Hematopoietic multipotent progenitor cell treated with erythropoietin and hydrocortisone succinate and interleukin-3 and kit ligand, for 15 days (in vitro differentiated cells): ENCODE results near the gene IFRD2.
"Not testable (repeated sequence)": the region's sequence is repeated elsewhere in the genome, so short reads cannot be mapped to it uniquely, and the experiment has no call there.

Experiments
- DNase-seq: peaks from one replicate; pipeline ENCODE4 v3.0.0-alpha.2; 2015; ENCODE audit warnings: low spot score

IFRD2 gene

GRCh38 chr3:50324351-50325112 lies 32.3 kb upstream of the IFRD2 start:
- peak; percentile 71 for DNase-seq

- no peak for DNase-seq
Measured at GRCh38 chr3:50323614-50324199, 31.5 kb upstream of the IFRD2 start.

DNA sequence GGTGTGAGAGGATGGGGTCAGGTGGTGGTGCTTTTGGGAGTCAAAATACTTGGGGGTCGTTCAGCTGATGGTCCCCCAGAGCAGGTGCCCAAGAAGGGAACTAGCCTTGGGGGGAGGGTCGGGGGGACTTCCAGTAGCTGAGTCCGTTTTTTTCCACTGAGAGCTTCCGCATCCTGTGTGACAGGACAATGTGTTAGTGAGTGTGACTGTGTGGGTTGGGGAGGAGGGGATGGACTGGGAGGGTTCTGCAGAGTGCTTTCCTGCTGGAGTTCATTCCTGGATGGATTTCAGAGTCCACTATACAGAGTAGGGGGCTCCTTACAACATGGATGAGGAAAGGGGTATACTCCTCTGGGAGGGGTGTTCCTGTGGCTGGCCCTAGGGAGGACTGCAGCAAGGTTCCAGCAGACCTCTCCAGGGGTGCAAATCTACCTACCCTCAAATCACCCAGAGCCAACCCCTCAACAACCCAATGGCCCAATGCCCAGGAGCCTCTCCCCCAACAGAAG lies 30.9 kb upstream of the IFRD2 start:
- no peak for DNase-seq

DNA sequence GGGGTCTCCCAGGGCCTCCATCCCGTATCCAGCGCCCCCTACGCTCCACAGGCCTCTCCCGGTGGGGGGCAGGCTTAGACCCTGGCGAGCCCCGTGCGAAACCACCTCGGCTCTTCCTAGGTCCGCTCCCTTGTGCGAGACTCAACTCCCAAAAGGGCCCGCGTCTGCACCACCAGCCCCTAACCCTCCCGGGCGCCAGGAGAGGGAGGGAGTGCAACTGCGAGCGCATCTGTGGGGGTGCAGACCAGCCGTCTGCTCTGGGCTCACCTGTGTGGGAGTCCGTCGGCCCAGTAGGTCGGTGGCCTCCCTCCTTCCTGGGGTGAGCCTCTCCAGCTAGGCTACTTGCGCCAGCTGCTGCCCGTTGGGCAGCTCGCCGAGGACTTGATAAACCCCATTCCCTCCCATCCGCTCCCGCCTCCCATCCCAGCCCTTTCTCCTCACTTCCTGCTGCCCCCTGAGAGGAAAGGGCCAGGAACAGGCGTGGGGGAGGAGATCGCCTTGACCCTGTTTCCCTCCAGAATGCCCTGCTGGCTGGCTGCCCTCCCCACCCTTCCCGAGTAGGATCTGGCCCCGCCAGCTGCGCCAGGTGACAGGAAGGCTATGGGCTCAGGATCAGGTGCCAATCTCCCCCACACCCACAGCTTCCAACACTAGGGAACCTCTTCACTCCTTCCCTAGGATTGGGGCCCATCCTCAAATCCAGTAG lies 30.3 kb upstream of the IFRD2 start, which contains the start of gene HYAL2:
TSS of gene HYAL2 (minus strand) at position 360 of the 706 bp plus-strand sequence. CDS start 2,256 bp downstream, outside the sequence.
- no peak for DNase-seq

DNA sequence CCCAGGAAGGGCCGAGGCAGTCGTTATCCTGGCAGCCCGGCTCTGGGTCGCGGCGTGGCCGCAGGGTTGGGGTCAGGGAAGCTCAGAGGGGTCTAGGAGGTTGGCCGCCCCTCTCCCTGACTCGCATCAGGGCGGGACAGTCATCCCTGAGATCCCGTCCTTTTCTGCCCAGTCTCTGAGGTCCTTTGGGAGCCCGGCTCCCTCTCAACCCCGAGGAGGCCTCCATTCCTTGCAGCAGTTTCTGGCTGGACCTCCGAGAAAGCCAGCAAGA lies 29.8 kb upstream of the IFRD2 start:
- DNase-seq, result no peak

GRCh38 chr3:50321336-50322114 lies 29.3 kb upstream of the IFRD2 start:
- DNase-seq, result peak; percentile 87

- no peak for DNase-seq
Measured at GRCh38 chr3:50320853-50321335, 28.7 kb upstream of the IFRD2 start.

- DNase-seq, result no peak
Measured at GRCh38 chr3:50319894-50320625, 27.8 kb upstream of the IFRD2 start.

DNA sequence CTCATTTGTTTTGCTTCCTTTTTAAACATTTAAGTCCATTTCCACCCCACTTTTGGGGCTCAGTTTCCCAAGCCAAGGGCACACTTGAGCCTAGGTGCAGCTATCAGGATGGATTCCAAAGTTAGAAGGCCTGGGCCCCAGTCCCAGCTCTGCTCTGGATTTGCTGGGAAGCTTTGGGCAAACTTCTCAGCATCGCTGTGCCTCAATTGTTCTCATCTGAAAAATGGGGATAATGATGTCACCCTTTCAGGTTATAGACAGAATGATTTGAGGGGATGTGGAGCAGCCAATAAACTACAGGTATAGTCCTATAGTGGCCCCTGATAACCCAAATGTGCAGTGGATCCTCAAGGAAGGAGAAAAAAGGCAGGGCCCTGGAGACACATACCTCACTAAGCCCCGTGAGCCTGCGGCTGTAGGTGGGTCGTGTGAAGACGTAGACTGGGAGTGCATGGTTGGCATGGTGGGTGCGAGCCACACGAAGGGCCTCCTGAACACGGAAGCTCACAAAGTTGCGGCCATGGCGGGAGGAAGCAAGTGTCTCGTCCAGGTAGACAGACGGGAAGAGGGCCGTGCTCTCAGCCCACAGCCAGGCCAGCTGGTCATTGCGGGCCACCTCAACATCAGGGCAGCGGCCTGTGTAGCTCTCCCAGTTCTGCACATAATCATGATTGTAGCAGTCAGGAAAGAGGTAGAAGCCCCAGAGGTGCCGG lies 27.1 kb upstream of the IFRD2 start:
- no peak for DNase-seq

- no peak for DNase-seq
Measured at GRCh38 chr3:50318615-50319014, 26.4 kb upstream of the IFRD2 start.

GRCh38 chr3:50318163-50318562 lies 25.9 kb upstream of the IFRD2 start:
- DNase-seq, result no peak

DNA sequence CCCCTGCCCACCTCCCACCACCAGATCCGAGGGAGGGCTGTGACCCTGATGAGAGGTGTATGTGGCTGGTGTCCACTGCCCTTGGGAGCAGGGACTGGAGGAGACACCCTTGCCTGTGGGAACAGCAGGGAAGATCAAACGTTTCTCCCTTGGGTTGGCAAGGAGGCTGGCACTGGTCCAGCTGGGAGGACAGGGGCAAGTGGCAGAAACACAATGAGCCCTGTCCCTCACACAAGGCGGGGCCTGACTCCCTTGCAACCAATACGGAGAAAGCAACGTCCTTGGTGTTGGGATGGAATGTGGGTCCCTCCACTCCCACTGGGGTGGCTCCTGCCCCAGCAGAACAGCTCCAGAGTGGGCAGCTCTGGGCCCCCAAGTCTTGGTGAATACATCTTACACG lies 25.1 kb upstream of the IFRD2 start:
- no peak for DNase-seq

- DNase-seq, result no peak
Measured at GRCh38 chr3:50316657-50317242, 24.5 kb upstream of the IFRD2 start.

DNA sequence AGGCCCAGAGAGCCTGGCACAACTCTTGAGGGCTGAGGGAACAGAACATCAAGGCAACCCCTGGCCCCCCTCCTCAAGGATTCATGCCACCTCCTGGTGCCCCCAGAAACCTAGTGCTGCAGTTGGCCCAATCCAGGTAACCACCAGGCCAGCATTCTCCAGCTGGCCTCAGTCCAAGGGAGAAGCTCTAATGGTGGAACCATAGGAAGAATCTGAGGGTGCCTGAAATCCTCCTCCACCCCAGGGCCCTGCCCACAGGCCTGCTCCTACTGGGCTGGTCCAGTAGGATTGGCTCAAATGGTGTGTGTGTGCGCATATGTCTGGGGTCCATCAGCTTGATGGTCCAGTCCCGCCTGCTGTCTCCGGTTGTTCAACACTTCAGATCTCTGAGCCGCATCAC lies 22.6 kb upstream of the IFRD2 start:
- DNase-seq, result no peak

DNA sequence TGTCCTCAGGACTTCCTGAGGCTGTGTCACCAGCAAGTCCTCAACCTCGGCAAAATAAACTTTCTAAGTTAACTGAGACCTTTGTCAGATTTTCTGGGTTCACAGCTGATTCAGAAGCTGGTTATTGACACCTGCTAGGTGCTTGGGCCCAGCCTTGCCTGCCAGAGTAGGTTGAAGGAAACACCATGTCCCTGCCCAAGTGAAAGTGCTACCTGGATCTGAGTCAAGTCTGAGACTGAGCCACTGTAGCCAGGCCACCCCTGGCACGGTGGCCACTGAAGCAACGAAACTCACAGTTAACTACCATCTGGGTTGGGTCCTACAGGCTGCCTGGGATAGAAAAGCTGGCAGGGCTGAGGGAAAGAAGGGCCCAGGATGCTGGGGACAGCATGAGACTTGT lies 22.1 kb upstream of the IFRD2 start:
- DNase-seq, result no peak

DNA sequence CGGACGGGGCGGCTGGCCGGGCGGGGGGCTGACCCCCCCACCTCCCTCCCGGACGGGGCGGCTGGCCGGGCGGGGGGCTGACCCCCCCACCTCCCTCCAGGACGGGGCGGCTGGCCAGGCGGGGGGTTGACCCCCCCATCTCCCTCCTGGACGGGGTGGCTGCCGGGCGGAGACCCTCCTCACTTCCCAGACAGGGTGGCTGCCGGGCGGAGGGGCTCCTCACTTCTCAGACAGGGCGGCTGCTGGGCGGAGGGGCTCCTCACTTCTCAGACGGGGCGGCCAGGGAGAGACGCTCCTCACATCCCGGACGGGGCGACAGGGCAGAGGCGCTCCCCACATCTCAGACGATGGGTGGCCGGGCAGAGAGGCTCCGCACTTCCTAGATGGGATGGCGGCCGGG lies 19.8 kb upstream of the IFRD2 start:
- DNase-seq, result not testable (repeated sequence)

GRCh38 chr3:50304601-50305000 lies 12.4 kb upstream of the IFRD2 start:
- no peak for DNase-seq

DNA sequence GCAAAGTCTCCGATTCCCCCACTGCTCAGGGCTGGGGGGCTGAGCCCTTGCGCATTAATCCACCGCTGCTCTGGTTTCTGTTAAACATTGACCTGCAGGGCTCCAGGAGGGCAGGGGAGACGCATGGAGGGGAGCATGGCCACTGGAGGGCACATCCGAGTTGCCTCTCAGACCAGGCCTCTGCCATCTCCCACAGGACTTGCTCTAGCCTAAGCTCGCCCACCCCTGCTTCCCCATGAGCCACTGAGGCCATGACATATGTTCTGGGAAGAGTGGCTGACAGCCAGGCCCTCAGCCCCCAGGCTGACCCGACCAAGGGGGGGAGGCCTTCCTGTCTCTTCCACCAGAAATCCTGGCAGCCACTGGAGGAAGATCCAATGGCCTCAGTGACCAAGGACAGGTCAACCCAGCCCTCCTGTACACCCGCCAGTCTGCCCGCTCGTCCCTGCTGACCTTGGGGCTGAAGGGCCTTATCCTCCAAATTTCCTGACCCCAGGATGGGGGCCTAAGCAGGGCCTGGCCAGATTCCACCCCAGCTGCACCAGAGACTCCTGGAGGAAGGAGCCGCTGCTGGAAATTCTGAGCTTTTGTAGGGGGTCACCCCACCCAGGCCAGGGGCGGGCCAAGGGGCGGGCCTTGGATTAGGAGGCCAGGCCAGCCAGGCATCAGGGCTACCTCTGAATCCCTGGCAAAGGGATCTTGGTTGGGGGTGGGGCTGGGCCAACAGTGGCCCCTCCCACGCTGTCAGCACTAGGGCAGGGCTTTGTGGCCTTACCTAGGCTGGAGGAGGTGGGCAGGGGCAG lies 11.0 kb upstream of the IFRD2 start, which contains the start of gene HYAL1:
TSS of gene HYAL1 (minus strand) at position 562 of the 803 bp plus-strand sequence. CDS start 618 bp downstream, outside the sequence.
- DNase-seq, result no peak
